MM.1S (cell line): Measurements from ENCODE around the gene FCGR3B.
"Not testable (repeated sequence)": the region's sequence is repeated elsewhere in the genome, so short reads cannot be mapped to it uniquely, and the experiment has no call there.

Source experiments
- DNase-seq: peaks from one replicate; pipeline ENCODE4 v3.0.0-alpha.2; 2015
- H2AFZ ChIP-seq: fragments of 300-600 bp; sonication (generic); 2 replicates; pipeline ENCODE4 v1.6.0; 2016; ENCODE audit warnings: antibody characterized with exemption, low read length
- H3F3A ChIP-seq: fragments of 300-600 bp; sonication (generic); 2 replicates; pipeline ENCODE4 v1.6.1; 2016; ENCODE audit warnings: mild to moderate bottlenecking, antibody characterized with exemption, low read length, moderate library complexity, mixed read lengths; ENCODE audit not compliant: insufficient read depth
- H3K27ac ChIP-seq: fragments of 300-600 bp; sonication (generic); 2 replicates; pipeline ENCODE4 v1.5.1; 2016; ENCODE audit warnings: mild to moderate bottlenecking, low read length
- H3K27me3 ChIP-seq: fragments of 300-600 bp; sonication (generic); replicated peaks from 2 replicates; pipeline ENCODE4 v1.6.0; 2016; ENCODE audit warnings: low read length; ENCODE audit not compliant: insufficient read depth
- H3K36me3 ChIP-seq: fragments of 300-600 bp; sonication (generic); replicated peaks from 2 replicates; pipeline ENCODE4 v1.6.1; 2016; ENCODE audit warnings: mild to moderate bottlenecking, low read length, mixed read lengths; ENCODE audit not compliant: insufficient read depth
- H3K4me1 ChIP-seq: fragments of 300-600 bp; sonication (generic); 2 replicates; pipeline ENCODE4 v1.6.1; 2016; ENCODE audit warnings: low read length, mixed read lengths
- H3K4me2 ChIP-seq: fragments of 300-600 bp; sonication (generic); 2 replicates; pipeline ENCODE4 v1.6.0; 2016; ENCODE audit warnings: low read depth, low read length
- H3K4me3 ChIP-seq: fragments of 300-600 bp; sonication (generic); 2 replicates; pipeline ENCODE4 v1.5.1; 2016; ENCODE audit warnings: low read length, mixed read lengths
- H3K79me2 ChIP-seq: fragments of 300-600 bp; sonication (generic); 2 replicates; pipeline ENCODE4 v1.6.1; 2016; ENCODE audit warnings: mixed run types, low read length, mixed read lengths
- H3K9ac ChIP-seq: fragments of 300-600 bp; sonication (generic); 2 replicates; pipeline ENCODE4 v1.6.1; 2016; ENCODE audit warnings: low read length, mixed read lengths
- H3K9me2 ChIP-seq: fragments of 300-600 bp; sonication (generic); replicated peaks from 2 replicates; pipeline ENCODE4 v1.6.1; 2016; ENCODE audit warnings: mild to moderate bottlenecking, low read length, mixed read lengths; ENCODE audit not compliant: insufficient read depth
- H3K9me3 ChIP-seq: fragments of 300-600 bp; sonication (generic); replicated peaks from 2 replicates; pipeline ENCODE4 v1.6.1; 2016; ENCODE audit warnings: mild to moderate bottlenecking, low read length, mixed read lengths; ENCODE audit not compliant: insufficient read depth
- H4K20me1 ChIP-seq: fragments of 300-600 bp; sonication (generic); 2 replicates; pipeline ENCODE4 v1.6.1; 2016; ENCODE audit warnings: mild to moderate bottlenecking, low read length, moderate library complexity, mixed read lengths; ENCODE audit not compliant: insufficient read depth

Gene FCGR3B

GRCh38 chr1:161594269-161594984, 36.5 kb downstream of the FCGR3B start:
- H3K9ac ChIP-seq, H3K9me3 ChIP-seq, H3F3A ChIP-seq, H3K36me3 ChIP-seq, H3K4me3 ChIP-seq, DNase-seq, H3K79me2 ChIP-seq, H2AFZ ChIP-seq, H3K9me2 ChIP-seq, H3K4me2 ChIP-seq, H3K27ac ChIP-seq, H3K27me3 ChIP-seq, H3K4me1 ChIP-seq, H4K20me1 ChIP-seq: not testable (repeated sequence)

DNA sequence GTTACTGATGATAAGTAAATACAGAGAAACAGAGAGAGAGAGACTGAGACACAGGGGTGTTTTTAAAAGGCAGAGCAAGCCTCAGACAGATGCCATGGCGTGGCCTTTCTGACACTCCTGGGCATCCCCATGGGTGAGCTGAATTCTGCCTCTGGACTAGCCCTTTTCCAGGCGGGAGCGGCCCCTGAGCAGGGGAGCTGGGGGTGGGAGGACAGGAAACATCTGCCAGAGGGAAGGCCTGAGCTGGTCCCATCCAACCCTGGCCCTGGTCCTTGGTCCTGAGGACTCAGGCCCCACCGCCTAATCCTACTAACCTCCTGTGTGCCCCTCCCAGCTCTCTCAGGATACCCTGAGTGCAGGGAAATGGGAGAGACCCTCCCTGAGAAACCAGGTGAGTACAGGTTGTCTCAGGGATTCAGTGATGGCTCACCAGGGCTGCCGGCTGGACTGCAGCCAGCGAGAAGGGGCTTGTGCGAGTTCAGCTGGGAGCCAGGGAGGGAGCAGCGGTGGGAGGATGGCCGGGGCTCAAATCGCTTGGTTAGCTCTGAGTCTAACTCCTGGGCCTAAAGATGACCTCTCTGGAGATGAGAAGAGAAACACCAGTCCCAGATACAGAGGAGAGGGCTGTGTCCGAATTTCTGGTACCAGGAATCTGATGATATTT, 37.8 kb downstream of the FCGR3B start:
- not testable (repeated sequence) for H3K9me2 ChIP-seq, H3K4me3 ChIP-seq, H3K27me3 ChIP-seq, H3F3A ChIP-seq, H2AFZ ChIP-seq, H4K20me1 ChIP-seq, H3K4me1 ChIP-seq, H3K79me2 ChIP-seq, H3K36me3 ChIP-seq, H3K9ac ChIP-seq, DNase-seq, H3K9me3 ChIP-seq, H3K27ac ChIP-seq, H3K4me2 ChIP-seq

- not testable (repeated sequence) for DNase-seq, H3K79me2 ChIP-seq, H3K9ac ChIP-seq, H3K4me2 ChIP-seq, H3K4me1 ChIP-seq, H3K36me3 ChIP-seq, H3K9me3 ChIP-seq, H3F3A ChIP-seq, H3K9me2 ChIP-seq, H2AFZ ChIP-seq, H3K27ac ChIP-seq, H3K4me3 ChIP-seq, H3K27me3 ChIP-seq, H4K20me1 ChIP-seq
Measured at GRCh38 chr1:161592586-161592985, 38.4 kb downstream of the FCGR3B start.

DNA sequence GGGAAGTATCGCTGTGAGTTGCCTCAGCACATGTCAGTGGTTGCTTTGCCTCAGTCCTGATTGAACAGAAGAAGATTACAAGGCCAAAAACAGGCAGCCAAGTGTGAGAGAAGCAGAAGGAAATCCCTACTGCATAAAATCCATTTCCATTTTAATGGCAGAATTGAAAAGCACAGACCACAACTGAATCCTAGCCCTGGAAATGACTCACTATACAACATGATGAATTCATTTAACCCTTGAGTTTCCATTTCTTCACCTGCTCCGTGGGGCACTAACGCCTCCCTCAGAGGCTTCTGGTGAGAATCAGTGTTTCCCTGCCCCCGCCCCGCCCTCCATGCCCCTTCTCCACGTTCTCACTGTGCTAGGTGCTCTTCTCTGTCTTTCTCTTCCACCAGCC, 41.1 kb downstream of the FCGR3B start:
- H4K20me1 ChIP-seq, DNase-seq, H2AFZ ChIP-seq, H3K9me3 ChIP-seq, H3K4me3 ChIP-seq, H3K27me3 ChIP-seq, H3K4me1 ChIP-seq, H3K4me2 ChIP-seq, H3F3A ChIP-seq, H3K9ac ChIP-seq, H3K79me2 ChIP-seq, H3K27ac ChIP-seq, H3K36me3 ChIP-seq, H3K9me2 ChIP-seq: not testable (repeated sequence)

- H3K36me3 ChIP-seq, H3F3A ChIP-seq, DNase-seq, H3K27ac ChIP-seq, H3K4me3 ChIP-seq, H3K27me3 ChIP-seq, H3K9me2 ChIP-seq, H3K9ac ChIP-seq, H2AFZ ChIP-seq, H3K79me2 ChIP-seq, H3K4me2 ChIP-seq, H3K4me1 ChIP-seq, H3K9me3 ChIP-seq, H4K20me1 ChIP-seq: not testable (repeated sequence)
Measured at GRCh38 chr1:161589365-161589764, 41.6 kb downstream of the FCGR3B start.

DNA sequence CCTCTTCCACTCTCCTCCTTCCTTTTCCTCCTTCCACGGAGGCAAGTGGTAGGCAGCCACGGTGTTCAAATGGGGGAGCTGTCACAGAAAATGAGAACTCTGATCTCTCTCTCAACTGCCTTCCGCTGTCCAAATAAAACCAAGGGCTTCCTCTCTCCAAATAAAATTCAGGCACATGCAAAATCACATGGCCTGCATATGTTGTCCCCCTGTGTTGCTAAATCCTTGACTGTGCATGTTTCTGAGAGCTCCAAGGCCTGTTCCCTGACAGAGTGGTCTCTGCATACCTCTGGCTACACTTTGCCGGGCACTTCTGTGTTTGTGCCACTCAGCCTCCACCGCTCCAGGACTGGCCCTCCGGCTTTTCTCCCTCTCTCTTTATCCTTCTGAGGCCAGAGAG, 42.4 kb downstream of the FCGR3B start:
- H3K9ac ChIP-seq, H3K4me1 ChIP-seq, H3K27me3 ChIP-seq, H3F3A ChIP-seq, H3K36me3 ChIP-seq, DNase-seq, H3K4me3 ChIP-seq, H3K79me2 ChIP-seq, H4K20me1 ChIP-seq, H3K27ac ChIP-seq, H2AFZ ChIP-seq, H3K4me2 ChIP-seq, H3K9me3 ChIP-seq, H3K9me2 ChIP-seq: not testable (repeated sequence)

DNA sequence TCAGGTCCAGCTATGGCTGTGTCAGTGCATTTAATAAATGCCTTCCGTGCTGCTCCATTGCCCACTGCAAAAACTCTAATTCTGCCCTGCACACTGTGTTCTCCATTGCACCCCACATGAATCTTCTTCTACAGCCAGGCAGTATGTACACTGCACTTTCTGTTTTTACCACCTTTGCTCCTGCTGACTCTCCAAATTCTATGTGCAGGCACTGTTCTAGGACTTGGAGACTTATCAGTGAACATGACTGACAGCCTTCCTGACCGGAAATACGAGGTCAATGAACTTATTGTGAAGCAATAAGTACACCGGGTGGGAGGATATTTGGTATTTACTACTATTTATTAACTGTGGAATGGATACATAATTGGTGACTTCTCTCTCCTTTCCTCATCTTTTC, 48.1 kb downstream of the FCGR3B start:
- H3K4me3 ChIP-seq, H3K9me2 ChIP-seq, H3K4me1 ChIP-seq, DNase-seq, H3K79me2 ChIP-seq, H2AFZ ChIP-seq, H3K4me2 ChIP-seq, H3K9ac ChIP-seq, H3K27ac ChIP-seq, H3F3A ChIP-seq, H4K20me1 ChIP-seq, H3K9me3 ChIP-seq, H3K27me3 ChIP-seq, H3K36me3 ChIP-seq: not testable (repeated sequence)

- not testable (repeated sequence) for H3K9me2 ChIP-seq, H3F3A ChIP-seq, H4K20me1 ChIP-seq, H3K27me3 ChIP-seq, H3K9ac ChIP-seq, H3K4me3 ChIP-seq, H3K79me2 ChIP-seq, H2AFZ ChIP-seq, H3K4me1 ChIP-seq, H3K27ac ChIP-seq, H3K9me3 ChIP-seq, H3K36me3 ChIP-seq, H3K4me2 ChIP-seq, DNase-seq
Measured at GRCh38 chr1:161580879-161581537, 50.0 kb downstream of the FCGR3B start.
